ENCODE data around the gene LUC7L.
"Not testable (repeated sequence)": the region's sequence is repeated elsewhere in the genome, so short reads cannot be mapped to it uniquely, and the experiment has no call there.

Gene LUC7L

DNA sequence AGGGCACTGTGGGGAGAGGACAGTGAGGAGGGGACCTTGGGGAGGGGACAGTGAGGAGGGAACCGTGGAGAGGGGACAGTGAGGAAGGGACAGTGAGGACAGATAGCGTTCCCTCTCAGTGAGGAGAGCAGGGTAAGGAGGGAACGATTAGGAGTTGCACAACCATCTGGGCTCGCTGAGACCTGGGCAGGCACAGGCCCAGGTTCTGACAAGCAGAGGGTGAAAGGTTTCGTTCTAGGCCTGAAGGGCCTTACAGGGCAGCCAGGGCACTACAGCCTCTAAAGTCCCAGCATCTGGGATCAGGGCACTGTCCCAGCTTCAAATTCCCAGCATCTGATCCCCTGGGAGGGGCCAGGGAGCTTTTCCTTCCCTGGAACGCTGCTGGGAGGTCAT is 76.1 kb downstream of the LUC7L start:
- Mint-ChIP-seq H3K27me3 (peaks cover 66% of the 10 kb centered on the region), H3K4me1 (ENCODE audit: low read depth) (peaks cover 17% of the 10 kb centered on the region)
- H3K9me3 Mint-ChIP-seq; intact Hi-C loops (cut with micrococcal nuclease); H3K27ac Mint-ChIP-seq; H3K36me3 Mint-ChIP-seq (ENCODE audit: low read depth); H3K4me3 Mint-ChIP-seq: not testable (repeated sequence)

DNA sequence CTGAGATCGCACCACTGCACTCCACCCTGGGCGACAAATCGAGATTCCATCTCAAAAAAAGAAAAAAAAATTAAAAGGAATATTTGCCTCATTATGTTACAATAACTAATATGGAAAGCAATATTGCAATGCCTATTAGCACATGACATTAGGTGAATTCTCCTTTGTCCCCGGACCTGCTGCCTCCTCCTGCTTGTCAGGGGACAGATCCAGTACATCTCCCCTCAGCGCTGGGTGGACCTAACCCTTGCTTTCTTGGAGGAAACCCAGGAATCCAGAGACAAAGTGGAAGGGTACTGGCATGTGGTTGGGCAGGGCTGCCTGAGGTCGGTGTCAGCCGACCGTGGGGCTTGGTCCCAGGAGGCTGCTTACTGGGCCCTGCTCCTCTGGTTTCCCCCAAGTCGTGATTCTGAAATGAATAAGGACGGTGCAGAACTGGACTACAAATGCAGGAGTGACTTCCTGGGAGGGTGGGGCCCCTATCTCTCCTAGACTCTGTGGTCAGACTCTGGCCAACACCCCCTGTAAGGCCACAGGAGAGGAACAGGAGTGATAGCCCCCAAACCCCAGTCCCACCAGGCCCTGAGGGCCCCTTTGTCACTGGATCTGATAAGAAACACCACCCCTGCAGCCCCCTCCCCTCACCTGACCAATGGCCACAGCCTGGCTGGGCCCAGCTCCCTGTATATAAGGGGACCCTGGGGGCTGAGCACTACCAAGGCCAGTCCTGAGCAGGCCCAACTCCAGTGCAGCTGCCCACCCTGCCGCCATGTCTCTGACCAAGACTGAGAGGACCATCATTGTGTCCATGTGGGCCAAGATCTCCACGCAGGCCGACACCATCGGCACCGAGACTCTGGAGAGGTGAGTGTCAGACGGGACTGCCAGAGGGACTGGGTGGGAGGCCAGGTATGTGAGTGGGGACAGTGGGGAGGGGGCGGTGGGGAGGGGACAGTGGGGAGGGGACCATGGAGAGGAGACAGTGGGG is 76.8 kb downstream of the LUC7L start, which contains the start of gene HBZ:
Gene HBZ (plus strand): TSS at position 504 of the 988 bp plus-strand sequence. CDS start 266 bp downstream, at position 770.
- Mint-ChIP-seq H3K9me3 (no peaks in the 10 kb centered on the region), H3K4me3 (no peak within 1 kb of the TSS)

GRCh38 chr16:149024-149660 is 80.1 kb downstream of the LUC7L start:
- Mint-ChIP-seq H3K4me3 (no peak overlapping the region), H3K27me3 (peaks cover 38% of the 10 kb centered on the region), H3K36me3 (ENCODE audit: low read depth) (no peaks in the 10 kb centered on the region), H3K4me1 (ENCODE audit: low read depth) (peaks cover 6% of the 10 kb centered on the region), H3K27ac (no peak overlapping the region), H3K9me3 (no peaks in the 10 kb centered on the region)
- intact Hi-C loops (cut with micrococcal nuclease), result no loop called here

More for the DNA sequence above, 76.8 kb downstream of the LUC7L start, which contains the start of gene HBZ:
- H3K27me3 Mint-ChIP-seq, result peaks cover 62% of the 10 kb centered on the region
- no peak within 1 kb of the TSS for H3K27ac Mint-ChIP-seq
- H3K36me3 Mint-ChIP-seq (ENCODE audit: low read depth), result no peaks in the 10 kb centered on the region
- intact Hi-C loops (cut with micrococcal nuclease), result no loop called here
- peaks cover 17% of the 10 kb centered on the region for H3K4me1 Mint-ChIP-seq (ENCODE audit: low read depth)

DNA sequence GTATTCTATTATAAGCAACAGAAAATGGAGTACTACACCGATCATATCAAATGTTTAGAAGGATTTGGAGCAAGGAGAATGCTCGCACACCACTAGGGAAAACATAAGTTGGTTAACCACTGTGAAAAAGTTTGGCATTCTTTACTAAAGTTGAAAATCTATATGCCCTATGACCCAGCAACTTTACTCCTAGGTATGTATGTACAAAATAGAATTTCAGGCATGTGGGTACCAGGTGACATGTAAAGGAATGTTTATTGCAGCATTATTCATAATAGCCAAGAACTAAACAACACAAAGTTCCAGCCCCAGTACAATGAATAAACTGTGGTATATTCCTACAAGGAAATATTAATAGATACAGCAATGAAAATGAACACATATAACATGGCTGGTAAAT is 82.6 kb downstream of the LUC7L start:
- no peak overlapping the region for H3K27ac Mint-ChIP-seq
- no peaks in the 10 kb centered on the region for H3K9me3 Mint-ChIP-seq
- no peak overlapping the region for H3K4me3 Mint-ChIP-seq
- H3K4me1 Mint-ChIP-seq (ENCODE audit: low read depth), result peaks cover 5% of the 10 kb centered on the region
- no peaks in the 10 kb centered on the region for H3K36me3 Mint-ChIP-seq (ENCODE audit: low read depth)
- peaks cover 37% of the 10 kb centered on the region for H3K27me3 Mint-ChIP-seq
- intact Hi-C loops (cut with micrococcal nuclease), result no loop called here

GRCh38 chr16:144797-145252 is 84.4 kb downstream of the LUC7L start:
- Mint-ChIP-seq H3K4me1 (ENCODE audit: low read depth) (peaks cover 5% of the 10 kb centered on the region), H3K27ac (no peak overlapping the region), H3K9me3 (no peaks in the 10 kb centered on the region), H3K4me3 (no peak overlapping the region), H3K36me3 (ENCODE audit: low read depth) (no peaks in the 10 kb centered on the region), H3K27me3 (peaks cover 24% of the 10 kb centered on the region)
- intact Hi-C loops (cut with micrococcal nuclease), result no loop called here

DNA sequence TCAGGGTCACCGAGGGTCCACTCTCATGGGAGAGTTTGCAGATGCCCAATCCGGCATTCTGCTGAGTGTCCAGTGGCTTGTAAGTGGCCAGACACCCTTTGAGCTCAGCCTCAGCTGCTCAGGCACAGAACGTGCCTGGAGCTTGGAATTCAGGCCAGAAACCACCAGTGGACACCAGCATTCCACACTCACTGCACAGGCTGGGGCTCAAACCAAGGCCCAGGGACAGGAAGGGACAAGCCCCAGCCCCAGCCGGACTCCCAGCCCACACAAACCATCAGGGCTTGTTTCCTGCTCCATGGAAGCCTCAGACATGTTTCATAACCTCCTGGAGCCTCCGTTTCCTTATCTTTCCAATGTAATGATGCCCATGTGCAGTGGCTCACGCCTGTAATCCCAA is 85.8 kb downstream of the LUC7L start:
- H3K36me3 Mint-ChIP-seq (ENCODE audit: low read depth), result peaks cover 6% of the 10 kb centered on the region
- peaks cover 16% of the 10 kb centered on the region for H3K27me3 Mint-ChIP-seq
- H3K4me1 Mint-ChIP-seq (ENCODE audit: low read depth), result peaks cover 4% of the 10 kb centered on the region
- H3K4me3 Mint-ChIP-seq, result no peak overlapping the region
- no peak overlapping the region for H3K27ac Mint-ChIP-seq
- H3K9me3 Mint-ChIP-seq, result no peaks in the 10 kb centered on the region
- intact Hi-C loops (cut with micrococcal nuclease), result no loop called here

DNA sequence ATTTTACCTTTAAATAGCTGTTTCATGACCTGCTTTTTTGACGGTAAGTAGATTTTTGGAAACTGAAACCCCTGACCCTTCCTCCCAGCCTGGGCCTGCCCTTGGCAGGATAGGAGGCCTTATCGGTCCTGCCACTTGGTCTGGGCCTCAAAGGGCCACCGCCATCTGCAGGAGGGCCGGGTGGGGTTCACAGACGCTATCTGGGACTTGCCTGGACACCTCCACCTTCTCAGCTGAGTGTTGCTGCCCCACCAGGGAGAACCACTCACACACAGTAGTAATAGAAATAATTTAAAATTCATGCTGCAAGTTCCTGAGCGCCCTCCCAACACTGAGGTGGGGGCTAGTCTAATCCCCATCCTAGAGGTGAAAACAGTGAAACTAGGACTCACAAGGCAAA is 86.2 kb downstream of the LUC7L start:
- Mint-ChIP-seq H3K36me3 (ENCODE audit: low read depth) (peaks cover 7% of the 10 kb centered on the region), H3K27me3 (peaks cover 14% of the 10 kb centered on the region), H3K4me1 (ENCODE audit: low read depth) (peaks cover 4% of the 10 kb centered on the region), H3K9me3 (no peaks in the 10 kb centered on the region), H3K27ac (no peak overlapping the region), H3K4me3 (no peak overlapping the region)
- intact Hi-C loops (cut with micrococcal nuclease), result no loop called here

- Mint-ChIP-seq H3K27me3 (peaks cover 14% of the 10 kb centered on the region), H3K4me3 (no peak overlapping the region), H3K27ac (no peak overlapping the region), H3K36me3 (ENCODE audit: low read depth) (peaks cover 7% of the 10 kb centered on the region), H3K9me3 (no peaks in the 10 kb centered on the region), H3K4me1 (ENCODE audit: low read depth) (peaks cover 4% of the 10 kb centered on the region)
- intact Hi-C loops (cut with micrococcal nuclease), result no loop called here
These were observed 86.8 kb downstream of the LUC7L start for GRCh38 chr16:142405-142967.

DNA sequence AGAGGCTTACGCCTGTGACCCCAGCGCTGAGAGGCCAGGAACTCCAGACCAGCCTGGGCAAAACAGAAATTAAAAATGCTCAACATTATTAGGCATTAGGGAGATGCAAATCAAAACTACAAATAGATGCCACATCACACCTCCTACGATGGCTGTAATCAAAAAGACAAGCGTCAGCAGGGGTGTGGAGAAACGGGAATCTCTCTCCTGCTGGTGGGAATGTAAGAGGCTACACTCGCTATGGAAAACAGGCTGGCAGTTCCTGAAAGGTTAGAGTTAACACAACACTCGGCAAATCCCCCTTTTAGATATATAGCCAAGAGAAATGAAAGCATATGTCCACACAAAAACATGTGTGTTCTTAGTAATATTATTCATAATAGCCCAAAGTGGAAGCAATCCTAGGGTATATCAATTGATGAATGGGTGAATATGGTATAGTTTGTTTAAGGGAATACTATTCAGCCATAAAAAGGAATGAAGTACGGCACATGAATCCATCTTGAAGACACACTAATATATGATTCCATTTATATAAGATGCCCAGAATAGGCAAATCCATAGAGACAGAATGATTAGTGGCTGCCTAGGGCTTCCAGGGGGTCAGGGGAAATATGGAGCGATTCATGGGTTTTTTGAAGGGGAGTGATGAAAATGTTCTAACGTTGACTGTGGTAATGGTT is 88.9 kb downstream of the LUC7L start:
- H3K36me3 Mint-ChIP-seq (ENCODE audit: low read depth), result peaks cover 7% of the 10 kb centered on the region
- intact Hi-C loops (cut with micrococcal nuclease), result no loop called here
- no peaks in the 10 kb centered on the region for H3K9me3 Mint-ChIP-seq
- H3K27me3 Mint-ChIP-seq, result peaks cover 12% of the 10 kb centered on the region
- H3K27ac Mint-ChIP-seq, result no peak overlapping the region
- H3K4me1 Mint-ChIP-seq (ENCODE audit: low read depth), result peaks cover 4% of the 10 kb centered on the region
- H3K4me3 Mint-ChIP-seq, result no peak overlapping the region

All from dendritic cell treated with granulocyte-macrophage colony-stimulating factor and Interleukin-4, amounts not matched to agents 40 ng/mL and 50 ng/mL, for 4 days (primary cell).